Large intestine (tissue), 3 donors: ENCODE data around the gene HS3ST6. TPM values are rescaled to one million over a fixed set of nuclear protein-coding genes. Genes with fewer than 3 reads are reported as not detected.

Experiments used
- DNase-seq, 2 donors: peaks; one replicate each; pipeline versions ENCODE4 v3.0.0 to v3.0.0-alpha.2; 2013
- H3K27ac ChIP-seq: one replicate; pipeline ENCODE4 v1.5.1; 2013; ENCODE audit warnings: low read length
- H3K27me3 ChIP-seq: 2 replicates; pipeline ENCODE4 v1.6.1; 2013; ENCODE audit warnings: low read length; ENCODE audit not compliant: control insufficient read depth, insufficient read depth
- H3K36me3 ChIP-seq: 2 replicates; pipeline ENCODE4 v1.6.1; 2013; ENCODE audit warnings: low read length; ENCODE audit not compliant: control insufficient read depth, insufficient read depth
- H3K4me1 ChIP-seq: one replicate; pipeline ENCODE4 v1.6.1; 2013; ENCODE audit warnings: low read length; ENCODE audit not compliant: control insufficient read depth, insufficient read depth
- H3K4me3 ChIP-seq: one replicate; pipeline ENCODE4 v1.5.1; 2013; ENCODE audit warnings: low read length
- H3K9me3 ChIP-seq: one replicate; pipeline ENCODE4 v1.6.1; 2013; ENCODE audit warnings: mild to moderate bottlenecking, low read depth, low read length, moderate library complexity; ENCODE audit not compliant: control insufficient read depth
- WGBS: methylation state at CpG from one replicate; pipeline ENCODE4 v1.1.5; 2013; ENCODE audit warnings: low lambda C conversion rate; ENCODE audit not compliant: insufficient coverage; 5-methylcytosine and 5-hydroxymethylcytosine counted together
- polyA plus RNA-seq: library from polyadenylated mRNA; unstranded; fragments of 120-200 nt; gene quantifications from one replicate; pipeline ENCODE4 v1.2.1, GENCODE V29; 2013

Gene HS3ST6
- polyA plus RNA-seq, 1 donor, result 0.04 TPM

- DNase-seq, result peak; percentile 44 to 49
- peaks cover 41% of the 10 kb centered on the region for H3K4me1 ChIP-seq
- no CpG with 5 or more reads among the region's 10 CpGs for WGBS
- H3K4me3 ChIP-seq, result no peak overlapping the region
- H3K9me3 ChIP-seq, result peaks cover 2% of the 10 kb centered on the region
- H3K27me3 ChIP-seq, result no peaks in the 10 kb centered on the region
- peaks cover 19% of the 10 kb centered on the region for H3K36me3 ChIP-seq
- peak overlapping the region; percentile 96 for H3K27ac ChIP-seq
Observed at GRCh38 chr16:1938316-1938715, 20.1 kb upstream of the HS3ST6 start.

- Histone ChIP-seq H3K4me1 (peaks cover 41% of the 10 kb centered on the region), H3K36me3 (peaks cover 19% of the 10 kb centered on the region), H3K27ac (no peak overlapping the region), H3K4me3 (no peak overlapping the region), H3K9me3 (no peaks in the 10 kb centered on the region), H3K27me3 (no peaks in the 10 kb centered on the region)
- no peak for DNase-seq
- WGBS, result 69% methylated on average over 3 of the region's 11 CpGs
Observed at GRCh38 chr16:1936945-1937479, 18.8 kb upstream of the HS3ST6 start.

- H3K9me3 ChIP-seq, result no peaks in the 10 kb centered on the region
- H3K4me3 ChIP-seq, result no peak overlapping the region
- no peaks in the 10 kb centered on the region for H3K27me3 ChIP-seq
- peaks cover 14% of the 10 kb centered on the region for H3K4me1 ChIP-seq
- H3K36me3 ChIP-seq, result peaks cover 2% of the 10 kb centered on the region
- WGBS, result no CpG with 5 or more reads among the region's 23 CpGs
- DNase-seq, result no peak
- H3K27ac ChIP-seq, result no peak overlapping the region
Observed at GRCh38 chr16:1933097-1933661, 15.0 kb upstream of the HS3ST6 start.

GRCh38 chr16:1932050-1933028 is 14.1 kb upstream of the HS3ST6 start:
- no peaks in the 10 kb centered on the region for H3K9me3 ChIP-seq
- H3K4me1 ChIP-seq, result peaks cover 14% of the 10 kb centered on the region
- peaks cover 2% of the 10 kb centered on the region for H3K36me3 ChIP-seq
- no peaks in the 10 kb centered on the region for H3K27me3 ChIP-seq
- H3K27ac ChIP-seq, result no peak overlapping the region
- H3K4me3 ChIP-seq, result no peak overlapping the region
- no CpG with 5 or more reads among the region's 19 CpGs for WGBS
- no peak for DNase-seq

GRCh38 chr16:1930338-1930720 is 12.1 kb upstream of the HS3ST6 start:
- H3K9me3 ChIP-seq, result no peaks in the 10 kb centered on the region
- H3K27ac ChIP-seq, result no peak overlapping the region
- peaks cover 14% of the 10 kb centered on the region for H3K4me1 ChIP-seq
- H3K4me3 ChIP-seq, result no peak overlapping the region
- no peak for DNase-seq
- WGBS, result no CpG with 5 or more reads among the region's 10 CpGs
- no peaks in the 10 kb centered on the region for H3K27me3 ChIP-seq
- H3K36me3 ChIP-seq, result no peaks in the 10 kb centered on the region

- Histone ChIP-seq H3K27ac (no peak overlapping the region), H3K4me3 (peak overlapping the region; percentile 53), H3K9me3 (no peaks in the 10 kb centered on the region), H3K27me3 (no peaks in the 10 kb centered on the region), H3K36me3 (no peaks in the 10 kb centered on the region), H3K4me1 (peaks cover 14% of the 10 kb centered on the region)
- no CpG with 5 or more reads among the region's 70 CpGs for WGBS
- DNase-seq, result peak; percentile 82 to 83
Observed at GRCh38 chr16:1929578-1930337, 11.5 kb upstream of the HS3ST6 start.

- DNase-seq, result no peak
- H3K4me1 ChIP-seq, result peaks cover 14% of the 10 kb centered on the region
- H3K27ac ChIP-seq, result no peak overlapping the region
- no peaks in the 10 kb centered on the region for H3K9me3 ChIP-seq
- no peaks in the 10 kb centered on the region for H3K36me3 ChIP-seq
- WGBS, result no CpG with 5 or more reads among the region's 11 CpGs
- H3K27me3 ChIP-seq, result no peaks in the 10 kb centered on the region
- H3K4me3 ChIP-seq, result peak overlapping the region; percentile 53
Observed at GRCh38 chr16:1929105-1929504, 10.9 kb upstream of the HS3ST6 start.

- WGBS, result no CpG with 5 or more reads among the region's 11 CpGs
- Histone ChIP-seq H3K27me3 (peaks cover 21% of the 10 kb centered on the region), H3K4me3 (no peak overlapping the region), H3K9me3 (no peaks in the 10 kb centered on the region), H3K4me1 (peaks cover 18% of the 10 kb centered on the region), H3K27ac (no peak overlapping the region), H3K36me3 (no peaks in the 10 kb centered on the region)
- DNase-seq, result no peak
Observed at GRCh38 chr16:1926271-1926670, 8.1 kb upstream of the HS3ST6 start.

GRCh38 chr16:1924095-1924494 is 5.9 kb upstream of the HS3ST6 start:
- Histone ChIP-seq H3K36me3 (no peaks in the 10 kb centered on the region), H3K4me3 (no peak overlapping the region), H3K9me3 (peaks cover 6% of the 10 kb centered on the region), H3K27me3 (peaks cover 43% of the 10 kb centered on the region), H3K27ac (no peak overlapping the region), H3K4me1 (peaks cover 11% of the 10 kb centered on the region)
- DNase-seq, result no peak
- no CpG with 5 or more reads among the region's 5 CpGs for WGBS
